Measurements from ENCODE around the gene ATP2B1. TPM values are rescaled to one million over a fixed set of nuclear protein-coding genes. Genes with fewer than 3 reads are reported as not detected.

Gene ATP2B1
- total RNA-seq, 4 donors from 2014 or later: 21.9 to 47.7 (median 42.1) TPM

GRCh38 chr12:89559753-89560152, 148.9 kb downstream of the ATP2B1 start:
- no peak for DNase-seq (ENCODE audit: low spot score in 2 of 2)
- Histone ChIP-seq H3K27me3 (no peaks in the 10 kb centered on the region), H3K4me3 (no peak overlapping the region), H3K9me3 (no peaks in the 10 kb centered on the region), H3K27ac (no peak overlapping the region), H3K4me1 (peaks cover 0 to 2% (median 0%) of the 10 kb centered on the region in 4 donors), H3K36me3 (no peaks in the 10 kb centered on the region)
- TF ChIP-seq CTCF (IDR thresholded peaks at IDR 0.05) (no peak), EP300 (IDR thresholded peaks at IDR 0.05) (no peak), POLR2A (IDR thresholded peaks at IDR 0.05) (no peak)
- 87 to 91% methylated on average over 10 of the region's 10 CpGs for WGBS, 2 donors

- peaks cover 0 to 3% (median 1%) of the 10 kb centered on the region in 4 donors for H3K9me3 ChIP-seq
- H3K27me3 ChIP-seq: no peaks in the 10 kb centered on the region
- H3K4me3 ChIP-seq: no peak overlapping the region
- TF ChIP-seq EP300 (IDR thresholded peaks at IDR 0.05) (no peak), POLR2A (IDR thresholded peaks at IDR 0.05) (no peak), CTCF (IDR thresholded peaks at IDR 0.05) (no peak)
- DNase-seq (ENCODE audit: low spot score in 2 of 2): no peak
- H3K4me1 ChIP-seq: peaks cover 0 to 2% (median 0%) of the 10 kb centered on the region in 4 donors
- 26 to 32% methylated on average over 2 of the region's 2 CpGs for WGBS, 2 donors
- no peaks in the 10 kb centered on the region for H3K36me3 ChIP-seq
- H3K27ac ChIP-seq: no peak overlapping the region
These were observed 151.7 kb downstream of the ATP2B1 start for GRCh38 chr12:89556976-89557375.

- 17 to 24% methylated on average over 1 of the region's 1 CpG for WGBS, 2 donors
- no peak for TF ChIP-seq EP300 (IDR thresholded peaks at IDR 0.05)
- no peak for TF ChIP-seq POLR2A (IDR thresholded peaks at IDR 0.05)
- no peak for TF ChIP-seq CTCF (IDR thresholded peaks at IDR 0.05)
These were observed 156.3 kb downstream of the ATP2B1 start for GRCh38 chr12:89552376-89552775.

GRCh38 chr12:89551747-89552146, 156.9 kb downstream of the ATP2B1 start:
- Histone ChIP-seq H3K27ac (no peak overlapping the region), H3K4me1 (no peaks in the 10 kb centered on the region), H3K27me3 (no peaks in the 10 kb centered on the region), H3K36me3 (no peaks in the 10 kb centered on the region), H3K9me3 (peaks cover 0 to 3% (median 1%) of the 10 kb centered on the region in 4 donors), H3K4me3 (no peak overlapping the region)
- TF ChIP-seq EP300 (IDR thresholded peaks at IDR 0.05) (no peak), POLR2A (IDR thresholded peaks at IDR 0.05) (no peak), CTCF (IDR thresholded peaks at IDR 0.05) (no peak)
- DNase-seq (ENCODE audit: low spot score in 2 of 2): no peak
- 93 to 96% methylated on average over 2 of the region's 2 CpGs for WGBS, 2 donors

More at GRCh38 chr12:89552376-89552775, 156.3 kb downstream of the ATP2B1 start:
- Histone ChIP-seq H3K4me1 (peaks cover 0 to 2% (median 0%) of the 10 kb centered on the region in 4 donors), H3K9me3 (peaks cover 0 to 3% (median 1%) of the 10 kb centered on the region in 4 donors), H3K27me3 (no peaks in the 10 kb centered on the region), H3K4me3 (no peak overlapping the region), H3K27ac (no peak overlapping the region), H3K36me3 (no peaks in the 10 kb centered on the region)
- DNase-seq (ENCODE audit: low spot score in 2 of 2): no peak

GRCh38 chr12:89547101-89547500, 161.5 kb downstream of the ATP2B1 start:
- no peak overlapping the region for H3K4me3 ChIP-seq
- H3K27ac ChIP-seq: no peak overlapping the region
- no peaks in the 10 kb centered on the region for H3K9me3 ChIP-seq
- no peak for DNase-seq (ENCODE audit: low spot score in 2 of 2)
- TF ChIP-seq EP300 (IDR thresholded peaks at IDR 0.05) (no peak), POLR2A (IDR thresholded peaks at IDR 0.05) (no peak), CTCF (IDR thresholded peaks at IDR 0.05) (no peak)
- no peaks in the 10 kb centered on the region for H3K36me3 ChIP-seq
- peaks cover 0 to 28% (median 5%) of the 10 kb centered on the region in 4 donors for H3K4me1 ChIP-seq
- 61 to 63% methylated on average over 4 of the region's 4 CpGs for WGBS, 2 donors
- H3K27me3 ChIP-seq: no peaks in the 10 kb centered on the region
